ENCODE data around the gene LRMDA.

The LRMDA gene

DNA sequence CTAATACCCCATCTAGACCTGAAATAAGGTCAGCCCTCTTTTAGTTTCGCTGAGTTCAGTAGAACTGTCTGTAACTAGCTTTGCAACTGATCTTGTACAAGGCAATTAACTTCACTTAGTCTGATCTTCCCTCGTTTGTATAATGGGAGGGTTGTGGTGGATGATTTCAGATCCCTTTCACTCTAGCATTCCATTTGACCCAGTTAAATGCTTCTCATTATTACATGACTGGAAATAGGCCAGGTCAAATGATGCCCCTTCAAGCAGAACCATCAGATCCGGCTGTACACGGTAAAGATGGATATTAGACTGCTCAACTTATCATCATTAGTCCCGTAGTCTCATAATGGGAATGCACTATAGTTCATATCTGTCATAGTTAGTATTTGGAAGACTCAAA lies 1009.0 kb downstream of the LRMDA start:
- WGBS (ENCODE audit: extremely low coverage, insufficient coverage, low lambda C conversion rate): no CpG with 5 or more reads among the region's 5 CpGs
- H3K4me1 ChIP-seq (ENCODE audit: control insufficient read depth, low read depth, low read length): peaks cover 10% of the 10 kb centered on the region
- H3K27ac ChIP-seq (ENCODE audit: low read depth, low read length): no peak overlapping the region

DNA sequence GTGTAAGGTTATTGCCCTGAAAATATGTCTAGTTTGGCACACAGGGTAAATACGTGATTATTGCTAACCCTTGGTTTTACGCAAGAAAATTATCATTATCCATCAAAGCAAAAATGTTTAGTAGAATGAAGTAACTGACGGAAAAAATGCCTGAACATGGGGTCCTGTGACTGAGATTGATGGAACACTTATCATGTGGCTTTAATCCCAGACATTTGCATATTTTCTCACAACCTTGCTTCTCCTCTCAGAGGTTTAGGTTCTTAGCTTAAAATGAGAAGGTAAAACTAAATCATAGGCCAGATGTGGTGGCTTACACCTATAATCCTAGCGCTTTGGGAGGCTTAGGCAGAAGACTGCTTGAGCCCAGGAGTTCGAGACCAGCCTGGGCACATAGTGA lies 1010.7 kb downstream of the LRMDA start:
- Histone ChIP-seq H2BK120ac (ENCODE audit: low read depth, low read length) (no peak overlapping the region), H4K8ac (ENCODE audit: low read depth, low read length) (no peak overlapping the region), H3K27me3 (ENCODE audit: insufficient read depth, low read length, poor library complexity) (no peaks in the 10 kb centered on the region), H3K9ac (ENCODE audit: low read length) (no peak overlapping the region), H3K79me2 (ENCODE audit: control insufficient read depth, insufficient read depth, low read length) (no peaks in the 10 kb centered on the region), H3K79me1 (ENCODE audit: low read length) (no peaks in the 10 kb centered on the region), H2BK15ac (replicated peaks; ENCODE audit: low read depth) (no peak overlapping the region), H3K4me2 (ENCODE audit: low read length) (no peak overlapping the region), H3K4ac (ENCODE audit: low read depth, low read length) (no peak overlapping the region), H3K56ac (ENCODE audit: low read length) (no peak overlapping the region), H3K23ac (ENCODE audit: low read length) (no peak overlapping the region), H3K4me3 (ENCODE audit: low read length) (no peak overlapping the region), H3K36me3 (ENCODE audit: control insufficient read depth, insufficient read depth, low read length) (no peaks in the 10 kb centered on the region), H3K4me1 (ENCODE audit: control insufficient read depth, low read depth, low read length) (peaks cover 5% of the 10 kb centered on the region), H3K18ac (ENCODE audit: low read length) (no peak overlapping the region), H2BK5ac (ENCODE audit: low read length) (no peak overlapping the region), H2AK5ac (ENCODE audit: low read length) (no peak overlapping the region), H3K27ac (ENCODE audit: low read depth, low read length) (no peak overlapping the region), H4K5ac (ENCODE audit: low read length) (no peak overlapping the region)
- no peak for DNase-seq
- no CpG with 5 or more reads among the region's 5 CpGs for WGBS (ENCODE audit: extremely low coverage, insufficient coverage, low lambda C conversion rate)

More for the DNA sequence above, 1009.0 kb downstream of the LRMDA start:
- Histone ChIP-seq H3K27me3 (ENCODE audit: insufficient read depth, low read length, poor library complexity) (no peaks in the 10 kb centered on the region), H3K36me3 (ENCODE audit: control insufficient read depth, insufficient read depth, low read length) (no peaks in the 10 kb centered on the region), H2BK15ac (replicated peaks; ENCODE audit: low read depth) (no peak overlapping the region), H3K79me1 (ENCODE audit: low read length) (no peaks in the 10 kb centered on the region), H4K8ac (ENCODE audit: low read depth, low read length) (no peak overlapping the region), H3K18ac (ENCODE audit: low read length) (no peak overlapping the region), H3K56ac (ENCODE audit: low read length) (no peak overlapping the region), H3K4ac (ENCODE audit: low read depth, low read length) (no peak overlapping the region), H2AK5ac (ENCODE audit: low read length) (no peak overlapping the region), H2BK5ac (ENCODE audit: low read length) (no peak overlapping the region), H3K4me2 (ENCODE audit: low read length) (no peak overlapping the region), H3K4me3 (ENCODE audit: low read length) (no peak overlapping the region), H4K5ac (ENCODE audit: low read length) (no peak overlapping the region), H3K23ac (ENCODE audit: low read length) (no peak overlapping the region), H3K79me2 (ENCODE audit: control insufficient read depth, insufficient read depth, low read length) (no peaks in the 10 kb centered on the region), H2BK120ac (ENCODE audit: low read depth, low read length) (no peak overlapping the region), H3K9ac (ENCODE audit: low read length) (no peak overlapping the region)
- no peak for DNase-seq

DNA sequence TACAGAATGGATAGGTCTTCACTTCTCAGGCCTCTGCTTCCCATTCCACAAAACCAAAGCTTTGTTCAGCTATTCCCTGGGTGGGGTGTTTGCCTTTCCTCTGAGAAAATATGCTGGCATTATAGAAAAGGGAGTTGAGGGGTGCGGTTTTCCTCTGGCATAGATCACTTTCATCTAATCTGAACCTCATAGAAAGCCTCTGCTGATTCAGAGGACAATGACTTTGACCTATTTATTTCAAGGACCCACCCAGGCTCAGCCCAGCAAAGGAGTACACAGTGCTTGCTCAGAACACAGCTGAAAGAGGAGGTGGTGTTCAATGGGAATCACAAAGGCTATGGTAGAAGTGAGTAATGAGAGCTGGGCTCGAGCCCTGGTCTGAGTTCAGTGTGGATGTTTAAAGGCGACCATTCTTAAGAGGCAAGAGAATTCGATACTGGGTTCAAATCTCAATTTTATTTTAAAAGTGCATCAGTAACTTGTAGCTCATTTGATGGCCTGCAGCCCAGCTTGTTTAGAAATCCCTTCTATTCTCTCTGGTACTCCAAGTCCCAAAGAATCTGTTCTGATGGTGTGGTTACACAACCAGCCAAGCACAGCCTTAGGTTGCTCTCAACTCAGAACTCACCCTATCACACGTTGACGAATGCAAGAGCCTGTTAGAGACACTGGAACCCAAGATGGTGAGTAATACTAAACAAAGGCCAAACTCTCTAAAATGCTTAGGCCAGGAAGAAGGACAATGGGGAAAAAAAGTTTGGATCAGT lies 1012.8 kb downstream of the LRMDA start:
- Histone ChIP-seq H2BK15ac (replicated peaks; ENCODE audit: low read depth) (no peak overlapping the region), H4K8ac (ENCODE audit: low read depth, low read length) (no peak overlapping the region), H3K4me1 (ENCODE audit: control insufficient read depth, low read depth, low read length) (no peaks in the 10 kb centered on the region), H3K27me3 (ENCODE audit: insufficient read depth, low read length, poor library complexity) (no peaks in the 10 kb centered on the region), H4K5ac (ENCODE audit: low read length) (no peak overlapping the region), H3K9ac (ENCODE audit: low read length) (no peak overlapping the region), H2BK5ac (ENCODE audit: low read length) (no peak overlapping the region), H3K4me3 (ENCODE audit: low read length) (no peak overlapping the region), H3K4ac (ENCODE audit: low read depth, low read length) (no peak overlapping the region), H3K79me2 (ENCODE audit: control insufficient read depth, insufficient read depth, low read length) (no peaks in the 10 kb centered on the region), H2AK5ac (ENCODE audit: low read length) (no peak overlapping the region), H3K27ac (ENCODE audit: low read depth, low read length) (no peak overlapping the region), H3K36me3 (ENCODE audit: control insufficient read depth, insufficient read depth, low read length) (no peaks in the 10 kb centered on the region), H3K79me1 (ENCODE audit: low read length) (no peaks in the 10 kb centered on the region), H2BK120ac (ENCODE audit: low read depth, low read length) (no peak overlapping the region), H3K18ac (ENCODE audit: low read length) (no peak overlapping the region), H3K56ac (ENCODE audit: low read length) (no peak overlapping the region), H3K23ac (ENCODE audit: low read length) (no peak overlapping the region), H3K4me2 (ENCODE audit: low read length) (no peak overlapping the region)
- no CpG with 5 or more reads among the region's 6 CpGs for WGBS (ENCODE audit: extremely low coverage, insufficient coverage, low lambda C conversion rate)
- DNase-seq: no peak

DNA sequence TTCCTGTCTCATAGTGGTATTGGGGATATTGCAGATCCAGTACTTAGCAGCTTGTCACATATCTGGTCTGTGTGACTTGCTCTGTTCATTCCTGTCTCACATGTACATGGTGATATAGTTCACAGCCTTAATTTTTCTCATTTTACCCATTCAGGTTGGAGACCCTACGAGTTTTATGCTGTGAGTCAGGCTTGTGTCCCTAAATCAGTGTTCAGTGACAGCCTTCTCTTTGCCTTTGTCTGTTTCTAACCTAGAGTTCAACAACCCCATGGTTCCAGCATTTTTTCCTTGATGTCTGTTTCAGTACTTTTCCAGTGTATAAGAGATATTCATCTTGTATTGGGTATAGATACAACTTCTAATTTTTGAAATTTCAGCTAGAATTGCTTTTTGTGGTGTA lies 1016.2 kb downstream of the LRMDA start:
- Histone ChIP-seq H3K79me1 (ENCODE audit: low read length) (no peaks in the 10 kb centered on the region), H3K4me2 (ENCODE audit: low read length) (no peak overlapping the region), H3K9ac (ENCODE audit: low read length) (no peak overlapping the region), H3K4me1 (ENCODE audit: control insufficient read depth, low read depth, low read length) (no peaks in the 10 kb centered on the region), H2AK5ac (ENCODE audit: low read length) (no peak overlapping the region), H2BK15ac (replicated peaks; ENCODE audit: low read depth) (no peak overlapping the region), H3K4ac (ENCODE audit: low read depth, low read length) (no peak overlapping the region), H3K4me3 (ENCODE audit: low read length) (no peak overlapping the region), H3K23ac (ENCODE audit: low read length) (no peak overlapping the region), H3K79me2 (ENCODE audit: control insufficient read depth, insufficient read depth, low read length) (no peaks in the 10 kb centered on the region), H3K27me3 (ENCODE audit: insufficient read depth, low read length, poor library complexity) (no peaks in the 10 kb centered on the region), H4K8ac (ENCODE audit: low read depth, low read length) (no peak overlapping the region), H3K27ac (ENCODE audit: low read depth, low read length) (no peak overlapping the region), H3K18ac (ENCODE audit: low read length) (no peak overlapping the region), H2BK120ac (ENCODE audit: low read depth, low read length) (no peak overlapping the region), H3K56ac (ENCODE audit: low read length) (no peak overlapping the region), H4K5ac (ENCODE audit: low read length) (no peak overlapping the region), H2BK5ac (ENCODE audit: low read length) (no peak overlapping the region), H3K36me3 (ENCODE audit: control insufficient read depth, insufficient read depth, low read length) (no peaks in the 10 kb centered on the region)
- no CpG with 5 or more reads among the region's 1 CpG for WGBS (ENCODE audit: extremely low coverage, insufficient coverage, low lambda C conversion rate)
- DNase-seq: no peak

DNA sequence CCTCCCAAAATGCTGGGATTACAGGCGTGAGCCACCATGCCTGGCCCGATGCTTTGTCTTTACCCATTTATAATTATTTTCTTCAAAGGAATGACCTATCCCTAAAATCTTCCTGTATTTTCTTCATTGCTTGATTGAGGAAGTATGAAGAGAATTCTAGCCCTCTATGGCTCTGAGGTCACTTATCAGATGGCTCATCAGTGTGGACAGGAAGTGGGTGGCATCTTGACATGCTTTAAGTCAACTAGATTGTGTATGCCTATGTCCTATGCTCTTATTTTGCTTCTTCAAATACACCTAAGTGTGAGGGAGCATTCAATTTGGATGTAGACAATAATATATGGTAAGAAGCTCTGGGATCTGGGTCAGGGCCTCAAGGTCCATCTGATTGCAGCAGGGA lies 1020.5 kb downstream of the LRMDA start:
- Histone ChIP-seq H3K4ac (ENCODE audit: low read depth, low read length) (no peak overlapping the region), H3K27ac (ENCODE audit: low read depth, low read length) (no peak overlapping the region)
- no CpG with 5 or more reads among the region's 2 CpGs for whole genome bisulfite sequencing (ENCODE audit: extremely low coverage, insufficient coverage, low lambda C conversion rate)

DNA sequence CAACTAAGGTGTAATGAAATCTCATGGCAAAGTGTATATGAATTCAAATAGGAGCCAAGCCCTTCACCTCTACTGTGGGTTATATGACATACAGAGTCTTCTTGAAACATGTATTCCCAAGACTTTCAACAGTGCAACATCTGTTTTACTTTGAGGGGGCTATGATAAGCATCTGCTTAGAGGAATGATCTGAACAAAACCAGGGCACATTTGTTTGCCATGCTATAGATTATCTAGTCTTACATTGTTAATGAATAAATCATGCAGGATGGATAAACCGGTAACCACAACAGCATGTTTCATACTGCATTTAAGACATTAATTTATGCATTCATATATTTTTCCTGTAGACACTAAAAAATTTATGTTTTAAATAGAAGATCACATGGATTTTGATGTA lies 1021.9 kb downstream of the LRMDA start:
- H3K9ac ChIP-seq (ENCODE audit: low read length): no peak overlapping the region
- H3K56ac ChIP-seq (ENCODE audit: low read length): no peak overlapping the region

More for the DNA sequence above, 1020.5 kb downstream of the LRMDA start:
- no peaks in the 10 kb centered on the region for H3K36me3 ChIP-seq (ENCODE audit: control insufficient read depth, insufficient read depth, low read length)
- no peak overlapping the region for H3K56ac ChIP-seq (ENCODE audit: low read length)
- H3K79me1 ChIP-seq (ENCODE audit: low read length): no peaks in the 10 kb centered on the region
- H3K18ac ChIP-seq (ENCODE audit: low read length): no peak overlapping the region
- H3K23ac ChIP-seq (ENCODE audit: low read length): no peak overlapping the region
- H3K4me2 ChIP-seq (ENCODE audit: low read length): no peak overlapping the region
- no peak overlapping the region for H3K4me3 ChIP-seq (ENCODE audit: low read length)
- no peak overlapping the region for H2BK5ac ChIP-seq (ENCODE audit: low read length)
- no peak overlapping the region for H4K8ac ChIP-seq (ENCODE audit: low read depth, low read length)
- no peak overlapping the region for H2BK15ac ChIP-seq (replicated peaks; ENCODE audit: low read depth)
- H3K79me2 ChIP-seq (ENCODE audit: control insufficient read depth, insufficient read depth, low read length): no peaks in the 10 kb centered on the region
- DNase-seq: no peak
- H3K27me3 ChIP-seq (ENCODE audit: insufficient read depth, low read length, poor library complexity): no peaks in the 10 kb centered on the region
- H2BK120ac ChIP-seq (ENCODE audit: low read depth, low read length): no peak overlapping the region
- no peak overlapping the region for H3K9ac ChIP-seq (ENCODE audit: low read length)
- H2AK5ac ChIP-seq (ENCODE audit: low read length): no peak overlapping the region
- H4K5ac ChIP-seq (ENCODE audit: low read length): no peak overlapping the region
- H3K4me1 ChIP-seq (ENCODE audit: control insufficient read depth, low read depth, low read length): no peaks in the 10 kb centered on the region

More for the DNA sequence above, 1021.9 kb downstream of the LRMDA start:
- no peak overlapping the region for H2AK5ac ChIP-seq (ENCODE audit: low read length)
- no peak overlapping the region for H3K23ac ChIP-seq (ENCODE audit: low read length)
- no peak overlapping the region for H3K18ac ChIP-seq (ENCODE audit: low read length)
- H3K4me2 ChIP-seq (ENCODE audit: low read length): no peak overlapping the region
- no peak overlapping the region for H4K5ac ChIP-seq (ENCODE audit: low read length)
- H3K4me1 ChIP-seq (ENCODE audit: control insufficient read depth, low read depth, low read length): no peaks in the 10 kb centered on the region
- no peak overlapping the region for H3K27ac ChIP-seq (ENCODE audit: low read depth, low read length)
- no peak overlapping the region for H3K4ac ChIP-seq (ENCODE audit: low read depth, low read length)
- H4K8ac ChIP-seq (ENCODE audit: low read depth, low read length): no peak overlapping the region
- no peak overlapping the region for H2BK5ac ChIP-seq (ENCODE audit: low read length)
- H3K4me3 ChIP-seq (ENCODE audit: low read length): no peak overlapping the region
- H3K36me3 ChIP-seq (ENCODE audit: control insufficient read depth, insufficient read depth, low read length): no peaks in the 10 kb centered on the region
- H2BK15ac ChIP-seq (replicated peaks; ENCODE audit: low read depth): no peak overlapping the region
- WGBS (ENCODE audit: extremely low coverage, insufficient coverage, low lambda C conversion rate): no CpG with 5 or more reads among the region's 1 CpG
- no peaks in the 10 kb centered on the region for H3K27me3 ChIP-seq (ENCODE audit: insufficient read depth, low read length, poor library complexity)
- no peaks in the 10 kb centered on the region for H3K79me1 ChIP-seq (ENCODE audit: low read length)
- no peak for DNase-seq
- H2BK120ac ChIP-seq (ENCODE audit: low read depth, low read length): no peak overlapping the region
- H3K79me2 ChIP-seq (ENCODE audit: control insufficient read depth, insufficient read depth, low read length): no peaks in the 10 kb centered on the region
